Kidney (tissue), 14 donors: ENCODE measurements around the gene MAPRE3. TPM values are rescaled to one million over a fixed set of nuclear protein-coding genes. Genes with fewer than 3 reads are reported as not detected.

Experiments used
- DNase-seq, 5 donors: peaks; one replicate each; pipeline ENCODE4 v3.0.0-alpha.2; 2013 to 2020
- FAIRE-seq: peaks from 2 replicates; lab custom pipeline; 2012; peaks lifted over from hg19 to GRCh38; lab: Jason Lieb, UNC
- H3K27ac ChIP-seq, 2 donors: one replicate each; pipeline ENCODE4 v1.7.0; 2013; ENCODE audit warnings: low read depth in 2 of 2, low read length in 2 of 2, inconsistent platforms in 1 of 2
- H3K27me3 ChIP-seq: one replicate; pipeline ENCODE4 v1.7.1; 2013; ENCODE audit warnings: low read length, inconsistent platforms; ENCODE audit not compliant: control insufficient read depth, insufficient read depth
- H3K36me3 ChIP-seq, 3 donors: one replicate each; pipeline versions ENCODE4 v1.7.0 to v1.7.1; 2013; ENCODE audit warnings: low read length in 3 of 3, control low read depth in 1 of 3, inconsistent platforms in 1 of 3; ENCODE audit not compliant: insufficient read depth in 3 of 3, control insufficient read depth in 2 of 3
- H3K4me1 ChIP-seq, 3 donors: one replicate each; pipeline versions ENCODE4 v1.7.0 to v1.7.1; 2013; ENCODE audit warnings: low read length in 3 of 3, inconsistent platforms in 1 of 3, low read depth in 1 of 3; ENCODE audit not compliant: control insufficient read depth in 2 of 3, insufficient read depth in 2 of 3
- H3K4me3 ChIP-seq, 3 donors: one replicate each; pipeline versions ENCODE4 v1.7.0 to v1.8.1; 2013; ENCODE audit warnings: low read length in 3 of 3, control low read depth in 1 of 3, inconsistent platforms in 1 of 3
- H3K9ac ChIP-seq, 3 donors: one replicate each; pipeline versions ENCODE4 v1.7.0 to v1.7.1; 2013; ENCODE audit warnings: low read length in 3 of 3, control low read depth in 1 of 3, inconsistent platforms in 1 of 3
- H3K9me3 ChIP-seq, 3 donors: one replicate each; pipeline versions ENCODE4 v1.7.0 to v1.7.1; 2013; ENCODE audit warnings: low read length in 3 of 3, control low read depth in 1 of 3, inconsistent platforms in 1 of 3; ENCODE audit not compliant: control insufficient read depth in 2 of 3, insufficient read depth in 1 of 3
- CTCF ChIP-seq: IDR thresholded peaks from 3 replicates; pipeline ENCODE4 v1.5.1; 2012; ENCODE audit warnings: mild to moderate bottlenecking, moderate library complexity, borderline replicate concordance; ENCODE audit not compliant: insufficient read depth; ENCODE audit errors: extremely low read depth
- intact Hi-C: fragments of 100-400 bp; cut with DNase I; formaldehyde crosslinking; loops from one replicate; pipeline ENCODE4 v1.11.1; 2022
- polyA plus RNA-seq: library from polyadenylated mRNA; stranded (reverse); fragments of 350-450 nt; fragmentation: Illumina TruSeq; extraction: RNeasy Lipid Tissue Mini Kit (QIAGEN cat#74804); gene quantifications from one replicate; pipeline ENCODE4 v1.2.3, GENCODE V29; 2014; ENCODE audit warnings: low read depth, low replicate concordance; ENCODE audit not compliant: insufficient read depth
- total RNA-seq: library from RNA; stranded (reverse); fragmentation: NEBNext Ultra II Directional; extraction: Animal tissue kit (Norgen Biotek cat#: 25700); gene quantifications from one replicate; pipeline ENCODE4 v1.2.1, GENCODE V29; 2021
- donor health status: control.
- donor health status: control.
- donor health status: control.
- donor health status: control.
- donor health status: control.
- donor health status: DM: yes; HTN: yes; CAD: no.
- donor health status: Normal renal cell carcinoma (clear cell type).

The MAPRE3 gene
- total and polyA plus RNA-seq, 2 donors from 2014 or later: 17.9 to 49.6 TPM

GRCh38 chr2:27058210-27058609 lies 87.8 kb downstream of the MAPRE3 start:
- Histone ChIP-seq H3K4me1 (no peaks in the 10 kb centered on the region), H3K9me3 (no peaks in the 10 kb centered on the region), H3K27ac (no peak overlapping the region), H3K9ac (no peak overlapping the region), H3K36me3 (peaks cover 3 to 34% (median 14%) of the 10 kb centered on the region in 3 donors), H3K4me3 (no peak overlapping the region), H3K27me3 (no peaks in the 10 kb centered on the region)
- no peak for DNase-seq
- TF ChIP-seq CTCF: no peak
- intact Hi-C loops: no loop called here
- no peak for FAIRE-seq

- no peaks in the 10 kb centered on the region for H3K9me3 ChIP-seq
- H3K36me3 ChIP-seq: peaks cover 3 to 26% (median 14%) of the 10 kb centered on the region in 3 donors
- DNase-seq (no peak), FAIRE-seq (no peak)
- no peaks in the 10 kb centered on the region for H3K4me1 ChIP-seq
- no peak overlapping the region for H3K27ac ChIP-seq
- no peak overlapping the region for H3K4me3 ChIP-seq
- H3K27me3 ChIP-seq: no peaks in the 10 kb centered on the region
- no peak for TF ChIP-seq CTCF
- no peak overlapping the region for H3K9ac ChIP-seq
- intact Hi-C loops: no loop called here
These were observed 88.8 kb downstream of the MAPRE3 start for GRCh38 chr2:27059141-27059820.

- H3K9me3 ChIP-seq: no peaks in the 10 kb centered on the region
- peaks cover 3 to 17% (median 8%) of the 10 kb centered on the region in 3 donors for H3K36me3 ChIP-seq
- no peak for TF ChIP-seq CTCF
- intact Hi-C loops: no loop called here
- H3K4me1 ChIP-seq: no peaks in the 10 kb centered on the region
- H3K27ac ChIP-seq: no peak overlapping the region
- no peaks in the 10 kb centered on the region for H3K27me3 ChIP-seq
- no peak overlapping the region for H3K4me3 ChIP-seq
- FAIRE-seq: no peak
- no peak overlapping the region for H3K9ac ChIP-seq
- DNase-seq: no peak
These were observed 89.9 kb downstream of the MAPRE3 start for GRCh38 chr2:27060323-27060722.
